H9 (cell line): ENCODE data around the gene STON2. TPM values are rescaled to one million over a fixed set of nuclear protein-coding genes. Genes with fewer than 3 reads are reported as not detected.

Experiments used
- DNase-seq: peaks from one replicate; pipeline ENCODE4 v3.0.0-alpha.2; 2017
- H2AFZ ChIP-seq: one replicate; pipeline ENCODE4 v1.6.1; 2013; ENCODE audit warnings: mild to moderate bottlenecking, low read length, control low read depth, moderate library complexity
- H2AK5ac ChIP-seq: 2 replicates; pipeline ENCODE4 v1.6.1; 2013; ENCODE audit warnings: low read length, control low read depth, mixed read lengths; ENCODE audit not compliant: insufficient read length
- H2BK120ac ChIP-seq: one replicate; pipeline ENCODE4 v1.6.1; 2013; ENCODE audit warnings: low read depth, mild to moderate bottlenecking, low read length, control low read depth, inconsistent platforms; ENCODE audit not compliant: poor library complexity, severe bottlenecking
- H2BK12ac ChIP-seq: 2 replicates; pipeline ENCODE4 v1.6.1; 2013; ENCODE audit warnings: low read length, control low read depth, mixed read lengths, low read depth; ENCODE audit not compliant: insufficient read length
- H2BK15ac ChIP-seq: 2 replicates; pipeline ENCODE4 v1.6.1; 2013; ENCODE audit warnings: low read depth, low read length, control low read depth
- H2BK20ac ChIP-seq: one replicate; pipeline ENCODE4 v1.6.1; 2013; ENCODE audit warnings: low read depth, mild to moderate bottlenecking, low read length, control low read depth, inconsistent platforms; ENCODE audit not compliant: poor library complexity, severe bottlenecking
- H2BK5ac ChIP-seq: 2 replicates; pipeline ENCODE4 v1.6.1; 2013; ENCODE audit warnings: low read length, control low read depth, mixed read lengths; ENCODE audit not compliant: insufficient read length
- H3K14ac ChIP-seq: 2 replicates; pipeline ENCODE4 v1.6.1; 2013; ENCODE audit warnings: low read length, control low read depth; ENCODE audit not compliant: insufficient read depth
- H3K18ac ChIP-seq: 2 replicates; pipeline ENCODE4 v1.6.1; 2013; ENCODE audit warnings: low read depth, mild to moderate bottlenecking, mixed read lengths, low read length, control low read depth; ENCODE audit not compliant: insufficient read length
- H3K23ac ChIP-seq: 2 replicates; pipeline ENCODE4 v1.6.1; 2013; ENCODE audit warnings: low read length, control low read depth, mixed read lengths, low read depth; ENCODE audit not compliant: insufficient read length
- H3K23me2 ChIP-seq: 2 replicates; pipeline ENCODE4 v1.6.1; 2013; ENCODE audit warnings: low read depth, mild to moderate bottlenecking, mixed read lengths, low read length, control low read depth; ENCODE audit not compliant: insufficient read length, poor library complexity, severe bottlenecking
- H3K27ac ChIP-seq: 2 replicates; pipeline ENCODE4 v1.5.1; 2013; ENCODE audit warnings: low read length, control low read depth, mixed read lengths, low read depth; ENCODE audit not compliant: insufficient read length
- H3K27me3 ChIP-seq: 2 replicates; pipeline ENCODE4 v1.6.1; 2013; ENCODE audit warnings: low read length, control low read depth, inconsistent platforms; ENCODE audit not compliant: insufficient read depth
- H3K4ac ChIP-seq: 2 replicates; pipeline ENCODE4 v1.6.1; 2013; ENCODE audit warnings: low read depth, mild to moderate bottlenecking, control low read depth, inconsistent platforms, low read length, moderate library complexity
- H3K4me1 ChIP-seq: 2 replicates; pipeline ENCODE4 v1.6.1; 2013; ENCODE audit warnings: low read length, control low read depth, inconsistent platforms; ENCODE audit not compliant: insufficient read depth
- H3K4me2 ChIP-seq: 2 replicates; pipeline ENCODE4 v1.6.1; 2013; ENCODE audit warnings: low read length, control low read depth, mixed read lengths; ENCODE audit not compliant: insufficient read length, insufficient read depth
- H3K56ac ChIP-seq: 2 replicates; pipeline ENCODE4 v1.6.1; 2013; ENCODE audit warnings: low read depth, mild to moderate bottlenecking, mixed read lengths, low read length, control low read depth; ENCODE audit not compliant: insufficient read length
- H3K79me1 ChIP-seq: 2 replicates; pipeline ENCODE4 v1.6.1; 2013; ENCODE audit warnings: low read depth, mild to moderate bottlenecking, moderate library complexity, low read length, control low read depth, inconsistent platforms; ENCODE audit not compliant: insufficient read depth, poor library complexity, severe bottlenecking
- H3K79me2 ChIP-seq: 2 replicates; pipeline ENCODE4 v1.6.1; 2013; ENCODE audit warnings: low read length, control low read depth, inconsistent platforms; ENCODE audit not compliant: insufficient read depth
- H3K9ac ChIP-seq: 2 replicates; pipeline ENCODE4 v1.6.1; 2013; ENCODE audit warnings: low read length, control low read depth, mixed read lengths; ENCODE audit not compliant: insufficient read length; ENCODE audit errors: extremely low read depth
- H3K9me3 ChIP-seq: one replicate; pipeline ENCODE4 v1.6.1; 2013; ENCODE audit warnings: low read depth, low read length, inconsistent platforms; ENCODE audit not compliant: control insufficient read depth
- H3T11ph ChIP-seq: one replicate; pipeline ENCODE4 v1.6.1; 2013; ENCODE audit warnings: mild to moderate bottlenecking, low read length, control low read depth, inconsistent platforms
- H4K20me1 ChIP-seq: one replicate; pipeline ENCODE4 v1.6.1; 2013; ENCODE audit not compliant: control insufficient read depth, insufficient read length, insufficient read depth
- H4K5ac ChIP-seq: 2 replicates; pipeline ENCODE4 v1.6.1; 2013; ENCODE audit warnings: low read depth, mild to moderate bottlenecking, mixed read lengths, low read length, control low read depth; ENCODE audit not compliant: insufficient read length
- H4K8ac ChIP-seq: replicated peaks from 2 replicates; pipeline ENCODE4 v1.6.1; 2013; ENCODE audit warnings: low read length, control low read depth, mixed read lengths, low read depth; ENCODE audit not compliant: insufficient read length
- H4K91ac ChIP-seq: 2 replicates; pipeline ENCODE4 v1.6.1; 2013; ENCODE audit warnings: low read depth, mild to moderate bottlenecking, moderate library complexity, mixed read lengths, low read length, control low read depth; ENCODE audit not compliant: insufficient read length
- H3K27ac Mint-ChIP-seq, 3 experiments: 2 replicates in 2 of 3; 3 replicates in 1 of 3; pipeline ENCODE4 v1.8.0; 2020 to 2021; ENCODE audit warnings: mixed read lengths in 3 of 3, mild to moderate bottlenecking in 1 of 3, moderate library complexity in 1 of 3
- H3K27me3 Mint-ChIP-seq: 2 replicates; pipeline ENCODE4 v1.8.0; 2021; ENCODE audit warnings: low read depth, mild to moderate bottlenecking, moderate library complexity, mixed read lengths
- H3K36me3 Mint-ChIP-seq, 3 experiments: 2 replicates in 2 of 3; 3 replicates in 1 of 3; pipeline ENCODE4 v1.8.0; 2020 to 2021; ENCODE audit warnings: low read depth in 3 of 3, mixed read lengths in 3 of 3; ENCODE audit not compliant: insufficient read depth in 1 of 3
- H3K4me1 Mint-ChIP-seq, 2 experiments: 2 replicates each; pipeline ENCODE4 v1.8.0; 2020; ENCODE audit warnings: mixed read lengths in 2 of 2
- H3K4me3 Mint-ChIP-seq, 2 experiments: 2 replicates in 1 of 2; 3 replicates in 1 of 2; pipeline ENCODE4 v1.8.0; 2020 to 2021; ENCODE audit warnings: mild to moderate bottlenecking in 2 of 2, mixed read lengths in 2 of 2, moderate library complexity in 1 of 2
- H3K9me3 Mint-ChIP-seq, 2 experiments: 2 replicates in 1 of 2; 3 replicates in 1 of 2; pipeline ENCODE4 v1.8.0; 2020; ENCODE audit warnings: mild to moderate bottlenecking in 2 of 2, mixed read lengths in 2 of 2, moderate library complexity in 1 of 2
- WGBS: extraction: QIAGEN DNeasy Blood & Tissue Kit; methylation state at CpG from one replicate; pipeline ENCODE4 v1.1.7; 2013; ENCODE audit warnings: missing lambda C conversion rate, low lambda C conversion rate, mixed read lengths; ENCODE audit not compliant: insufficient read length; ENCODE audit errors: extremely low coverage; 5-methylcytosine and 5-hydroxymethylcytosine counted together
- total RNA-seq: library from RNA; stranded (reverse); gene quantifications from 2 replicates; pipeline ENCODE4 v1.2.1, GENCODE V29; 2021
- TF ChIP-seq, protein P1 (sequence below): fragments of 200-600 bp; sonication (generic); conservative IDR thresholded peaks from 3 replicates; pipeline ENCODE4 v1.8.0; 2021; ENCODE audit warnings: antibody characterized with exemption, mild to moderate bottlenecking

STON2 gene
- total RNA-seq, 1 experiment from 2014 or later, result 62.9 TPM

DNA sequence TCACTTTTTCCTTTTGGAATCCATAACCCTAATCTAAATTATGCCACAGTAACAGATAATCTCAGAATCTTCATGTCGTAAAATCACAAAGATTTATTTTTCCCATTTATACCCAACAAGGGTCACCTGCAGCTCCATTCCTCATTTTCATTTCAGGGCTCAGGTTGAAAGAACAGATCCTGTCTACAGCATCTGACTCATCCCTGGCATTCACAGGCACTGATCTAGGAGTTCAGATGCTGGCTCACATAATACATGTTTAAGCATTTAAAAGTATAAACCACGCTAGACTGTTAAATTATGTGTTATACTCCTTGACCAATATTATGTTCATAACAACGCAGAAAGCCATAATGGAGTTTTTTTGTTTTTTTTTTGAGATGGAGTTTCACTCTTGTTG, 58.3 kb downstream of the STON2 start:
- no peak overlapping the region for H3K14ac ChIP-seq
- Mint-ChIP-seq H3K27ac (no peak overlapping the region), H3K27me3 (no peaks in the 10 kb centered on the region), H3K36me3 (no peaks in the 10 kb centered on the region), H3K4me3 (no peak overlapping the region), H3K9me3 (no peaks in the 10 kb centered on the region), H3K4me1 (0 out of 4 replicates have a peak, but pooled peaks cover 0 to 3% of the 10 kb centered on the region in 2 experiments)
- DNase-seq, result no peak
- H4K20me1 ChIP-seq, result no peaks in the 10 kb centered on the region
- H2AFZ ChIP-seq, result no peak overlapping the region
- no peak overlapping the region for H3K9ac ChIP-seq
- no CpG with 5 or more reads among the region's 3 CpGs for WGBS
- H3K23me2 ChIP-seq, result no peaks in the 10 kb centered on the region
- no peaks in the 10 kb centered on the region for H3K79me1 ChIP-seq
- H3K18ac ChIP-seq, result no peak overlapping the region
- TF ChIP-seq, protein P1, sequence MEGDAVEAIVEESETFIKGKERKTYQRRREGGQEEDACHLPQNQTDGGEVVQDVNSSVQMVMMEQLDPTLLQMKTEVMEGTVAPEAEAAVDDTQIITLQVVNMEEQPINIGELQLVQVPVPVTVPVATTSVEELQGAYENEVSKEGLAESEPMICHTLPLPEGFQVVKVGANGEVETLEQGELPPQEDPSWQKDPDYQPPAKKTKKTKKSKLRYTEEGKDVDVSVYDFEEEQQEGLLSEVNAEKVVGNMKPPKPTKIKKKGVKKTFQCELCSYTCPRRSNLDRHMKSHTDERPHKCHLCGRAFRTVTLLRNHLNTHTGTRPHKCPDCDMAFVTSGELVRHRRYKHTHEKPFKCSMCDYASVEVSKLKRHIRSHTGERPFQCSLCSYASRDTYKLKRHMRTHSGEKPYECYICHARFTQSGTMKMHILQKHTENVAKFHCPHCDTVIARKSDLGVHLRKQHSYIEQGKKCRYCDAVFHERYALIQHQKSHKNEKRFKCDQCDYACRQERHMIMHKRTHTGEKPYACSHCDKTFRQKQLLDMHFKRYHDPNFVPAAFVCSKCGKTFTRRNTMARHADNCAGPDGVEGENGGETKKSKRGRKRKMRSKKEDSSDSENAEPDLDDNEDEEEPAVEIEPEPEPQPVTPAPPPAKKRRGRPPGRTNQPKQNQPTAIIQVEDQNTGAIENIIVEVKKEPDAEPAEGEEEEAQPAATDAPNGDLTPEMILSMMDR, result no peak
- no peaks in the 10 kb centered on the region for H3K27me3 ChIP-seq
- no peak overlapping the region for H3K56ac ChIP-seq
- H2BK15ac ChIP-seq, result no peak overlapping the region
- no peak overlapping the region for H2BK20ac ChIP-seq
- H4K91ac ChIP-seq, result no peak overlapping the region
- no peak overlapping the region for H2BK5ac ChIP-seq
- H3T11ph ChIP-seq, result no peak overlapping the region
- no peak overlapping the region for H2BK12ac ChIP-seq
- no peak overlapping the region for H3K23ac ChIP-seq
- H3K4me1 ChIP-seq, result no peaks in the 10 kb centered on the region
- no peaks in the 10 kb centered on the region for H3K79me2 ChIP-seq
- no peak overlapping the region for H3K27ac ChIP-seq
- no peak overlapping the region for H2BK120ac ChIP-seq
- H2AK5ac ChIP-seq, result no peak overlapping the region
- H4K8ac ChIP-seq, result no peak overlapping the region
- H3K9me3 ChIP-seq, result no peaks in the 10 kb centered on the region
- H3K4ac ChIP-seq, result no peak overlapping the region
- H4K5ac ChIP-seq, result no peak overlapping the region
- H3K4me2 ChIP-seq, result no peak overlapping the region
